GM12878 (cell line): Measurements from ENCODE around the gene CARD11.

ENCODE experiments used
- EP300 ChIP-seq, 2 experiments: fragments of 150-350 bp in 1 of 2; IDR thresholded peaks; 2 replicates each; pipeline ENCODE4 v1.6.1; 2011 to 2012; ENCODE audit warnings: low read depth in 2 of 2, low read length in 2 of 2, borderline replicate concordance in 1 of 2, improper control_type of control experiment in 1 of 2, inconsistent platforms in 1 of 2; ENCODE audit not compliant: control insufficient read depth in 1 of 2
- ESRRA ChIP-seq: IDR thresholded peaks from 2 replicates; pipeline ENCODE4 v1.6.1; 2012; ENCODE audit warnings: mild to moderate bottlenecking, low read length, improper control_type of control experiment
- MXI1 ChIP-seq: fragments of 150-350 bp; IDR thresholded peaks from 2 replicates; pipeline ENCODE4 v1.6.1; 2011; ENCODE audit warnings: low read depth, mild to moderate bottlenecking, inconsistent platforms, low read length, improper control_type of control experiment
- POLR2A ChIP-seq: IDR thresholded peaks from 2 replicates; pipeline ENCODE4 v1.6.1; 2011; ENCODE audit warnings: low read depth, mild to moderate bottlenecking, low read length
- TAF1 ChIP-seq: IDR thresholded peaks from 2 replicates; pipeline ENCODE4 v1.6.1; 2011; ENCODE audit warnings: mild to moderate bottlenecking, low read depth, low read length, borderline replicate concordance
- ZNF274 ChIP-seq: IDR thresholded peaks from one replicate; pipeline ENCODE4 v1.8.0; 2011; ENCODE audit not compliant: insufficient read length, insufficient read depth
- ZSCAN29 ChIP-seq: fragments of 450-650 bp; IDR thresholded peaks from 2 replicates; pipeline ENCODE4 v1.6.1; 2017; ENCODE audit warnings: mild to moderate bottlenecking, moderate library complexity
- TF ChIP-seq, protein P1 (sequence below): fragments of 450-650 bp; IDR thresholded peaks from 2 replicates; pipeline ENCODE4 v1.6.1; 2017; ENCODE audit warnings: mild to moderate bottlenecking
- TF ChIP-seq, protein P2 (sequence below): IDR thresholded peaks from 2 replicates; pipeline ENCODE4 v1.6.1; 2012; ENCODE audit warnings: low read length, inconsistent platforms

DNA sequence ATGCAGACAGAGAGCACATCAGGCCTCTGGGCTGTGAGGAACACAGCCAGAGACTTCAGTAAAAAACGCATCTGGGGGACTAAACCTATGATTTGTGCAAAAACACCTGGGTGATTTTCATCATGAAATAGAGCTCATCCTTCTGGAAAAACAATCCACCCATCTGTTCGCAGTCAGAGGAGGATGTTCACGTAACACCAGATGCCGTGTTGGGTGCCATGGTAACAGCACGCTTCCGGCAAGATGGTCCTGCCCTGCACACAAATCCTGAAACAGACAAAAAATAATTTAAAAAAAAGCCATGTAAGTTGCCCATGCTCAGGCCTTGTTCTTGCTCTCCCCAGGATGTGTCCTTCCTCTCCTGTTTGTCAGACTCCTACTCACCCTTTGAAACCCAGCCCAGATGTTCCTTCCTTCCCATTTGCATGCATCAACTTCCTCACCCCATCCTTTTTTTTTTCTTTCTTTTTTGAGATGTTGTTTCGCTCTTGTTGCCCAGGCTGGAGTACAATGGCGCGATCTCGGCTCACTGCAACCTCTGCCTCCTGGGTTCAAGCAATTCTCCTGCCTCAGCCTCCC is 171.3 kb downstream of the CARD11 start:
- TF ChIP-seq MXI1 (no peak), EP300 (IDR thresholded peaks at IDR 0.05; ENCODE audit: borderline replicate concordance in 1 of 2, control insufficient read depth in 1 of 2, low read depth in 2 of 2, low read length in 2 of 2) (no peak), ZNF274 (no peak), POLR2A (no peak), TAF1 (no peak), ESRRA (no peak), ZSCAN29 (no peak)
- TF ChIP-seq, protein P1, sequence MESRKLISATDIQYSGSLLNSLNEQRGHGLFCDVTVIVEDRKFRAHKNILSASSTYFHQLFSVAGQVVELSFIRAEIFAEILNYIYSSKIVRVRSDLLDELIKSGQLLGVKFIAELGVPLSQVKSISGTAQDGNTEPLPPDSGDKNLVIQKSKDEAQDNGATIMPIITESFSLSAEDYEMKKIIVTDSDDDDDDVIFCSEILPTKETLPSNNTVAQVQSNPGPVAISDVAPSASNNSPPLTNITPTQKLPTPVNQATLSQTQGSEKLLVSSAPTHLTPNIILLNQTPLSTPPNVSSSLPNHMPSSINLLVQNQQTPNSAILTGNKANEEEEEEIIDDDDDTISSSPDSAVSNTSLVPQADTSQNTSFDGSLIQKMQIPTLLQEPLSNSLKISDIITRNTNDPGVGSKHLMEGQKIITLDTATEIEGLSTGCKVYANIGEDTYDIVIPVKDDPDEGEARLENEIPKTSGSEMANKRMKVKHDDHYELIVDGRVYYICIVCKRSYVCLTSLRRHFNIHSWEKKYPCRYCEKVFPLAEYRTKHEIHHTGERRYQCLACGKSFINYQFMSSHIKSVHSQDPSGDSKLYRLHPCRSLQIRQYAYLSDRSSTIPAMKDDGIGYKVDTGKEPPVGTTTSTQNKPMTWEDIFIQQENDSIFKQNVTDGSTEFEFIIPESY = no peak
- TF ChIP-seq, protein P2, sequence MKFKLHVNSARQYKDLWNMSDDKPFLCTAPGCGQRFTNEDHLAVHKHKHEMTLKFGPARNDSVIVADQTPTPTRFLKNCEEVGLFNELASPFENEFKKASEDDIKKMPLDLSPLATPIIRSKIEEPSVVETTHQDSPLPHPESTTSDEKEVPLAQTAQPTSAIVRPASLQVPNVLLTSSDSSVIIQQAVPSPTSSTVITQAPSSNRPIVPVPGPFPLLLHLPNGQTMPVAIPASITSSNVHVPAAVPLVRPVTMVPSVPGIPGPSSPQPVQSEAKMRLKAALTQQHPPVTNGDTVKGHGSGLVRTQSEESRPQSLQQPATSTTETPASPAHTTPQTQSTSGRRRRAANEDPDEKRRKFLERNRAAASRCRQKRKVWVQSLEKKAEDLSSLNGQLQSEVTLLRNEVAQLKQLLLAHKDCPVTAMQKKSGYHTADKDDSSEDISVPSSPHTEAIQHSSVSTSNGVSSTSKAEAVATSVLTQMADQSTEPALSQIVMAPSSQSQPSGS = no peak
